ENCODE results near the gene BOLA2B. TPM values are rescaled to one million over a fixed set of nuclear protein-coding genes. Genes with fewer than 3 reads are reported as not detected.

Gene BOLA2B
- total and polyA plus RNA-seq, 2 of the 4 experiments (the other 2 are of a cell fraction) = 121 to 301 TPM

DNA sequence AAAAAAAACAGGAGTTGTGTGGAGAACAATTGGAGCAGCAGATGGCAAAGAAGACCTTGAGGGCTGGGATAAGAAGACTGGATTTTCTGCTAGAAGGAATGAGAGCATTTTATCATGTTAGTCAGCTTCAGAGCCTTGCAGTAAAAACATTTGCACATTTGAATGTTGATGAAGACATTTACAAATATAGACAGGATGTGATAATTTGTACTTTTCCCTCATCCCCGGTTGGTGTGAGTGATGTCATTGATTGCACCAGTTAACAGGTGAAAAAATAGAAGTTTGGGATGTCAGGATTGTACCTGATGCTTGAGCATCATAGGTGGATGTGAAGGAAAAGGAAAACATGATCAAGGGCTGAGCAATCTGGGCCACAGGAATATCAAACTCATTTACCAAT, 47.8 kb downstream of the BOLA2B start:
- DNase-seq = no peak
- no peak overlapping the region for H3K4me3 ChIP-seq (ENCODE audit: insufficient read depth, low read depth, low read length)
- dilution Hi-C loops (cut with HindIII; ENCODE audit: low sequenced_read_pairs, unreplicated experiment) = no loop called here
- H3K9me3 ChIP-seq (ENCODE audit: control insufficient read depth, insufficient read depth, low read length) = peaks cover 9% of the 10 kb centered on the region
- no CpG with 5 or more reads among the region's 1 CpG for WGBS, 2 experiments (ENCODE audit: extremely low coverage in 2 of 2, insufficient read length in 1 of 2)
- H3K56ac ChIP-seq (ENCODE audit: extremely low read depth, insufficient read depth, low read length) = no peak overlapping the region
- H2BK120ac ChIP-seq (ENCODE audit: low read depth, low read length) = no peak overlapping the region
- no peaks in the 10 kb centered on the region for H4K20me1 ChIP-seq (ENCODE audit: insufficient read depth, low read length)
- ATAC-seq (ENCODE audit: low read depth) = no peak
- no peak overlapping the region for H4K8ac ChIP-seq (ENCODE audit: low read depth in 2 of 2, low read length in 2 of 2)
- BruUV-seq (replicated peaks) = no TSS peak
- H3K79me1 ChIP-seq (ENCODE audit: low read depth in 1 of 2, low read length in 2 of 2) = no peaks in the 10 kb centered on the region
- in situ Hi-C loops (cut with MboI; ENCODE audit: low sequenced_read_pairs) = no loop called here
- ChIA-PET CTCF (no interaction called here), POLR2A (ENCODE audit: unreplicated experiment) (no interaction called here)
- no peak overlapping the region for H2BK20ac ChIP-seq (ENCODE audit: low read depth, low read length)
- no peak overlapping the region for H2AFZ ChIP-seq (replicated peaks; ENCODE audit: low read length, poor library complexity)
- no peak overlapping the region for H3K14ac ChIP-seq (replicated peaks; ENCODE audit: low read depth, low read length)
- no peak overlapping the region for H4K5ac ChIP-seq (ENCODE audit: low read depth, low read length)
- H3K4ac ChIP-seq (ENCODE audit: low read depth, low read length) = no peak overlapping the region
- no peak for TF ChIP-seq SMC3 (IDR thresholded peaks at IDR 0.05; ENCODE audit: low read depth, low read length)
- no peak overlapping the region for H3K9ac ChIP-seq (ENCODE audit: low read depth, low read length)
- no peaks in the 10 kb centered on the region for H3K4me1 ChIP-seq (ENCODE audit: control insufficient read depth, insufficient read depth, low read length)
- H2BK5ac ChIP-seq (ENCODE audit: low read depth, low read length, poor library complexity, severe bottlenecking) = no peak overlapping the region
- no peak overlapping the region for H3K27ac ChIP-seq (ENCODE audit: insufficient read depth, low read length)
- H4K91ac ChIP-seq (ENCODE audit: insufficient read depth, low read depth, low read length) = no peak overlapping the region
- H3K4me2 ChIP-seq (ENCODE audit: low read depth, low read length) = no peak overlapping the region
- H3K18ac ChIP-seq (ENCODE audit: low read depth, low read length) = no peak overlapping the region
- peaks cover 2% of the 10 kb centered on the region for H3K27me3 ChIP-seq (ENCODE audit: control insufficient read depth, insufficient read depth, low read length)
- H3K9me1 ChIP-seq (ENCODE audit: insufficient read depth, low read length) = no peaks in the 10 kb centered on the region
- intact Hi-C loops (cut with micrococcal nuclease) = no loop called here
- no peak overlapping the region for H2AK5ac ChIP-seq (ENCODE audit: low read depth, low read length)
- no peaks in the 10 kb centered on the region for H3K36me3 ChIP-seq (ENCODE audit: control insufficient read depth, insufficient read depth, low read length)
- H3K23ac ChIP-seq (ENCODE audit: low read depth, low read length) = no peak overlapping the region
- no peak overlapping the region for H2BK15ac ChIP-seq (ENCODE audit: low read depth, low read length)
- H2AK9ac ChIP-seq (replicated peaks; ENCODE audit: low read depth, low read length, poor library complexity) = peak overlapping the region; percentile 7

All from IMR-90 (cell line).